ENCODE measurements around the gene RASD2.

GRCh38 chr22:35601013-35601580, 60.5 kb downstream of the RASD2 start:
- TF ChIP-seq CTCF (IDR thresholded peaks at IDR 0.05) (no peak), POLR2A (IDR thresholded peaks at IDR 0.05) (no peak)

Measured in vagina (tissue), 2 donors.